Suppressor macrophage (primary cell): ENCODE measurements around the gene ADTRP.
A peak's percentile ranks its signal among the peaks of the same experiment; 100 is the strongest.

Source experiments
- DNase-seq, 4 experiments: peaks; one replicate each; pipeline ENCODE4 v3.0.0-alpha.2; 2020 to 2022

Gene ADTRP

GRCh38 chr6:11755725-11756124, 22.9 kb downstream of the ADTRP start:
- peak in 3 of 4 experiments; percentile 41 to 62 (median 60) for DNase-seq

GRCh38 chr6:11754625-11755271, 23.9 kb downstream of the ADTRP start:
- DNase-seq = no peak

GRCh38 chr6:11753798-11754197, 24.8 kb downstream of the ADTRP start:
- no peak for DNase-seq

- DNase-seq = no peak
Observed at GRCh38 chr6:11752360-11752759, 26.2 kb downstream of the ADTRP start.

- no peak for DNase-seq
Observed at GRCh38 chr6:11750682-11751081, 27.9 kb downstream of the ADTRP start.

GRCh38 chr6:11748591-11749210, 29.9 kb downstream of the ADTRP start:
- DNase-seq = peak; percentile 35 to 76 (median 53)

- DNase-seq = no peak
Observed at GRCh38 chr6:11747021-11747420, 31.6 kb downstream of the ADTRP start.

- DNase-seq = peak; percentile 95 to 99 (median 96)
Observed at GRCh38 chr6:11744753-11745152, 33.9 kb downstream of the ADTRP start.

GRCh38 chr6:11744101-11744500, 34.5 kb downstream of the ADTRP start:
- peak in 1 of 4 experiments; percentile 33 for DNase-seq

- no peak for DNase-seq
Observed at GRCh38 chr6:11740875-11741274, 37.7 kb downstream of the ADTRP start.

- DNase-seq = peak; percentile 76 to 93 (median 85)
Observed at GRCh38 chr6:11738661-11739375, 39.8 kb downstream of the ADTRP start.

- no peak for DNase-seq
Observed at GRCh38 chr6:11738234-11738633, 40.4 kb downstream of the ADTRP start.

- DNase-seq = no peak
Observed at GRCh38 chr6:11736601-11737000, 42.0 kb downstream of the ADTRP start.

- DNase-seq = peak in 1 of 4 experiments; percentile 44
Observed at GRCh38 chr6:11734861-11735613, 43.6 kb downstream of the ADTRP start.

- peak; percentile 96 to 100 (median 98) for DNase-seq
Observed at GRCh38 chr6:11732036-11732631, 46.5 kb downstream of the ADTRP start.

GRCh38 chr6:11731423-11731822, 47.2 kb downstream of the ADTRP start:
- DNase-seq = peak in 3 of 4 experiments; percentile 37 to 47 (median 42)

GRCh38 chr6:11730641-11731040, 48.0 kb downstream of the ADTRP start:
- DNase-seq = peak in 3 of 4 experiments; percentile 31 to 54 (median 44)

- DNase-seq = no peak
Observed at GRCh38 chr6:11729076-11729475, 49.5 kb downstream of the ADTRP start.

GRCh38 chr6:11727998-11728961, 50.3 kb downstream of the ADTRP start:
- DNase-seq = peak; percentile 56 to 88 (median 73)

- peak in 1 of 4 experiments; percentile 64 for DNase-seq
Observed at GRCh38 chr6:11727346-11727997, 51.1 kb downstream of the ADTRP start.

- no peak for DNase-seq
Observed at GRCh38 chr6:11724286-11724685, 54.3 kb downstream of the ADTRP start.
